SH-SY5Y (cell line): ENCODE measurements around the gene MST1R.

Experiments used
- GATA2 ChIP-seq: IDR thresholded peaks from 2 replicates; pipeline ENCODE4 v1.6.1; 2011; ENCODE audit warnings: mild to moderate bottlenecking, low read depth, low read length
- GATA3 ChIP-seq: IDR thresholded peaks from 2 replicates; pipeline ENCODE4 v1.6.1; 2011; ENCODE audit warnings: low read depth, mild to moderate bottlenecking, low read length, moderate library complexity

DNA sequence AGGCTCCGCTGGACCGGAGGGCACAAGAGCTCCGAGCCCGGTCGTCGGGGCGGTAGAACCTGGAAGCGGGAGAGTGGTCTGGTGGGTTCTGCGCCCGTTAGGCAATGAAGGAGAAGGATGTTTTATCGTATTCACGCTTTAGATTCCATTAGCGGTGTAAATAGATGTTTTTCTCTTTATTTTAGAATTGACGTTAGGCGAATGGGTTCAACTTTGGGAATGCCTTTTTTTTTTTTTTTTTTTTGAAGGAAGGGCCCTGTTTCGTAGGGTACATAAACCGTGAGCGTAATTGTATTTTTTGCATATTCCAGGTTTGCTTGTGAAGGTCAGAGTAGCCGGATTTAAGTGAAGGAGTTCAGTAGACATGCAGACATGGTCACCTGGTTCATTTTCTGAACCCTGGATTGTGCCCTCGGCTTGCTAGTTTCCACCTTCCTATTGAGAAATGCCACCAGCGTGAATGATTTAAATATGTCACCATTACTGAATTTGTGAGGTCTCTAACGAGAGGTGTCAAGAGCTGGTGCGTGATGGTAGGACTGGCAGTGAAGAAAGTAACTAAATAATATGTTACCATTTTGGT is 37.1 kb upstream of the MST1R start:
- TF ChIP-seq GATA3 (no peak), GATA2 (no peak)
